HepG2 (cell line): Measurements from ENCODE around the gene MFSD8. TPM values are rescaled to one million over a fixed set of nuclear protein-coding genes. Genes with fewer than 3 reads are reported as not detected.
A peak's percentile ranks its signal among the peaks of the same experiment; 100 is the strongest.

Experiments
- CBX1 ChIP-seq: IDR thresholded peaks from one replicate; pipeline ENCODE4 v1.6.1; 2016; ENCODE audit warnings: antibody characterized with exemption, low read depth
- CTCF ChIP-seq: sonication (generic); formaldehyde crosslinking; IDR thresholded peaks from 2 replicates; pipeline ENCODE4 v1.5.0; 2020; ENCODE audit warnings: mild to moderate bottlenecking, missing genetic modification reagents, moderate library complexity
- ELF4 ChIP-seq: sonication (generic); formaldehyde crosslinking; IDR thresholded peaks from 2 replicates; pipeline ENCODE4 v1.5.0; 2020; ENCODE audit warnings: missing genetic modification reagents, mild to moderate bottlenecking, moderate library complexity, borderline replicate concordance
- ESRRA ChIP-seq: sonication (generic); formaldehyde crosslinking; IDR thresholded peaks from 2 replicates; pipeline ENCODE4 v1.5.1; 2020; ENCODE audit warnings: mild to moderate bottlenecking, low read depth, missing genetic modification reagents
- FLYWCH1 ChIP-seq: sonication (generic); formaldehyde crosslinking; IDR thresholded peaks from 2 replicates; pipeline ENCODE4 v1.8.1; 2023; ENCODE audit warnings: mild to moderate bottlenecking, missing genetic modification reagents
- NFE2L2 ChIP-seq: fragments of 150-350 bp; IDR thresholded peaks from 2 replicates; pipeline ENCODE4 v1.6.1; 2014; ENCODE audit warnings: low read length
- NR1H2 ChIP-seq: sonication (generic); formaldehyde crosslinking; IDR thresholded peaks from 2 replicates; pipeline ENCODE4 v1.8.1; 2022; ENCODE audit warnings: low read depth, missing genetic modification reagents, borderline replicate concordance
- PITX1 ChIP-seq: sonication (generic); formaldehyde crosslinking; IDR thresholded peaks from 2 replicates; pipeline ENCODE4 v1.5.1; 2020; ENCODE audit warnings: mild to moderate bottlenecking, missing genetic modification reagents
- ZBTB25 ChIP-seq: IDR thresholded peaks from 2 replicates; pipeline ENCODE4 v1.6.1; 2018; ENCODE audit warnings: missing genetic modification reagents
- ZEB1 ChIP-seq: IDR thresholded peaks from 2 replicates; pipeline ENCODE4 v1.6.1; 2012; ENCODE audit warnings: mild to moderate bottlenecking, low read depth, inconsistent platforms; ENCODE audit not compliant: insufficient replicate concordance
- ZNF367 ChIP-seq: sonication (generic); formaldehyde crosslinking; IDR thresholded peaks from 2 replicates; pipeline ENCODE4 v1.4.0; 2020; ENCODE audit warnings: missing genetic modification reagents, borderline replicate concordance
- ZNF546 ChIP-seq: sonication (generic); formaldehyde crosslinking; conservative IDR thresholded peaks from 2 replicates; pipeline ENCODE4 v1.8.1; 2023; ENCODE audit warnings: mild to moderate bottlenecking, missing genetic modification reagents
- ZNF564 ChIP-seq: sonication (generic); formaldehyde crosslinking; IDR thresholded peaks from 2 replicates; pipeline ENCODE4 v1.8.1; 2023; ENCODE audit warnings: mild to moderate bottlenecking, missing genetic modification reagents
- ZNF576 ChIP-seq: sonication (generic); formaldehyde crosslinking; IDR thresholded peaks from 2 replicates; pipeline ENCODE4 v1.4.0; 2020; ENCODE audit warnings: mild to moderate bottlenecking, missing genetic modification reagents
- ZNF660 ChIP-seq: sonication (generic); formaldehyde crosslinking; IDR thresholded peaks from 2 replicates; pipeline ENCODE4 v1.5.1; 2020; ENCODE audit warnings: mild to moderate bottlenecking, low read depth, missing genetic modification reagents, borderline replicate concordance
- polyA plus RNA-seq, 8 experiments: library from polyadenylated mRNA; depleted of rRNA in 3 of 8; stranded (reverse) in 7 of 8; unstranded in 1 of 8; fragments of >200 nt; fragmentation: Illumina TruSeq in 4 of 8; extraction: Trizol in 4 of 8; gene quantifications; 2 replicates each; pipeline versions ENCODE4 v1.2.1 to v1.2.3, GENCODE V29; 2011 to 2016; ENCODE audit warnings: low read depth in 4 of 8, missing spikeins in 1 of 8, mixed read lengths in 1 of 8; ENCODE audit not compliant: insufficient read depth in 1 of 8
- total RNA-seq, 5 experiments: library from RNA; depleted of rRNA; stranded (reverse); fragments of >200 nt; fragmentation: Illumina TruSeq; extraction: Trizol; gene quantifications; 2 replicates each; pipeline ENCODE4 v1.2.3, GENCODE V29; 2016; ENCODE audit warnings: low read depth in 1 of 5
- TF ChIP-seq, protein P1 (sequence below): sonication (generic); formaldehyde crosslinking; IDR thresholded peaks from 2 replicates; pipeline ENCODE4 v1.9.0; 2021; ENCODE audit warnings: mild to moderate bottlenecking, missing genetic modification reagents
- TF ChIP-seq, protein P2 (sequence below): sonication (generic); formaldehyde crosslinking; IDR thresholded peaks from 2 replicates; pipeline ENCODE4 v1.5.0; 2020; ENCODE audit warnings: missing genetic modification reagents
- TF ChIP-seq, protein P3 (sequence below): sonication (generic); formaldehyde crosslinking; IDR thresholded peaks from 2 replicates; pipeline ENCODE4 v1.9.0; 2022; ENCODE audit warnings: missing genetic modification reagents, mild to moderate bottlenecking, borderline replicate concordance

MFSD8 gene
- total and polyA plus RNA-seq, 2 of the 13 experiments (the other 11 are each of a cell fraction or from before 2014, with no cell fraction given) = 24.8 to 25.5 TPM

GRCh38 chr4:127965803-127966175, 816 bp upstream of the MFSD8 start (continued):
- TF ChIP-seq, protein P1, sequence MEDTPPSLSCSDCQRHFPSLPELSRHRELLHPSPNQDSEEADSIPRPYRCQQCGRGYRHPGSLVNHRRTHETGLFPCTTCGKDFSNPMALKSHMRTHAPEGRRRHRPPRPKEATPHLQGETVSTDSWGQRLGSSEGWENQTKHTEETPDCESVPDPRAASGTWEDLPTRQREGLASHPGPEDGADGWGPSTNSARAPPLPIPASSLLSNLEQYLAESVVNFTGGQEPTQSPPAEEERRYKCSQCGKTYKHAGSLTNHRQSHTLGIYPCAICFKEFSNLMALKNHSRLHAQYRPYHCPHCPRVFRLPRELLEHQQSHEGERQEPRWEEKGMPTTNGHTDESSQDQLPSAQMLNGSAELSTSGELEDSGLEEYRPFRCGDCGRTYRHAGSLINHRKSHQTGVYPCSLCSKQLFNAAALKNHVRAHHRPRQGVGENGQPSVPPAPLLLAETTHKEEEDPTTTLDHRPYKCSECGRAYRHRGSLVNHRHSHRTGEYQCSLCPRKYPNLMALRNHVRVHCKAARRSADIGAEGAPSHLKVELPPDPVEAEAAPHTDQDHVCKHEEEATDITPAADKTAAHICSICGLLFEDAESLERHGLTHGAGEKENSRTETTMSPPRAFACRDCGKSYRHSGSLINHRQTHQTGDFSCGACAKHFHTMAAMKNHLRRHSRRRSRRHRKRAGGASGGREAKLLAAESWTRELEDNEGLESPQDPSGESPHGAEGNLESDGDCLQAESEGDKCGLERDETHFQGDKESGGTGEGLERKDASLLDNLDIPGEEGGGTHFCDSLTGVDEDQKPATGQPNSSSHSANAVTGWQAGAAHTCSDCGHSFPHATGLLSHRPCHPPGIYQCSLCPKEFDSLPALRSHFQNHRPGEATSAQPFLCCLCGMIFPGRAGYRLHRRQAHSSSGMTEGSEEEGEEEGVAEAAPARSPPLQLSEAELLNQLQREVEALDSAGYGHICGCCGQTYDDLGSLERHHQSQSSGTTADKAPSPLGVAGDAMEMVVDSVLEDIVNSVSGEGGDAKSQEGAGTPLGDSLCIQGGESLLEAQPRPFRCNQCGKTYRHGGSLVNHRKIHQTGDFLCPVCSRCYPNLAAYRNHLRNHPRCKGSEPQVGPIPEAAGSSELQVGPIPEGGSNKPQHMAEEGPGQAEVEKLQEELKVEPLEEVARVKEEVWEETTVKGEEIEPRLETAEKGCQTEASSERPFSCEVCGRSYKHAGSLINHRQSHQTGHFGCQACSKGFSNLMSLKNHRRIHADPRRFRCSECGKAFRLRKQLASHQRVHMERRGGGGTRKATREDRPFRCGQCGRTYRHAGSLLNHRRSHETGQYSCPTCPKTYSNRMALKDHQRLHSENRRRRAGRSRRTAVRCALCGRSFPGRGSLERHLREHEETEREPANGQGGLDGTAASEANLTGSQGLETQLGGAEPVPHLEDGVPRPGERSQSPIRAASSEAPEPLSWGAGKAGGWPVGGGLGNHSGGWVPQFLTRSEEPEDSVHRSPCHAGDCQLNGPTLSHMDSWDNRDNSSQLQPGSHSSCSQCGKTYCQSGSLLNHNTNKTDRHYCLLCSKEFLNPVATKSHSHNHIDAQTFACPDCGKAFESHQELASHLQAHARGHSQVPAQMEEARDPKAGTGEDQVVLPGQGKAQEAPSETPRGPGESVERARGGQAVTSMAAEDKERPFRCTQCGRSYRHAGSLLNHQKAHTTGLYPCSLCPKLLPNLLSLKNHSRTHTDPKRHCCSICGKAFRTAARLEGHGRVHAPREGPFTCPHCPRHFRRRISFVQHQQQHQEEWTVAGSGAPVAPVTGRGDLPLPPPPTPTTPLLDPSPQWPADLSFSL (CRISPR knock-in tag) = 0 out of 2 replicates have a peak, but pooled peaks have one; percentile 13
- TF ChIP-seq, protein P2, sequence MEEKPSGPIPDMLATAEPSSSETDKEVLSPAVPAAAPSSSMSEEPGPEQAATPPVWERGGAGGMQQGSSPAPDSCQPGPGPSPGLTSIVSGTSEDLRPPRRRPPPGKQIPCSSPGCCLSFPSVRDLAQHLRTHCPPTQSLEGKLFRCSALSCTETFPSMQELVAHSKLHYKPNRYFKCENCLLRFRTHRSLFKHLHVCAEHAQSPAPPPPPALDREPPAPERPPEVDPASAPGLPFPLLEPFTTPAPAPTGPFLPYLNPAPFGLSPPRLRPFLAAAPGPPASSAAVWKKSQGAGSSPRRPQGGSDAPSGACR = 0 out of 2 replicates have a peak, but pooled peaks have one; percentile 5
- TF ChIP-seq ZNF546 (peak; percentile 5; the same call in 1 of the 2 replicates), FLYWCH1 (CRISPR knock-in tag) (no peak), NFE2L2 (no peak), ESRRA (CRISPR knock-in tag) (no peak), NR1H2 (CRISPR knock-in tag) (no peak), ZNF564 (CRISPR knock-in tag) (peak; percentile 53), PITX1 (CRISPR knock-in tag) (no peak), ZBTB25 (CRISPR knock-in tag) (no peak), ZEB1 (peak; percentile 81), ZNF576 (CRISPR knock-in tag) (no peak), ELF4 (CRISPR knock-in tag) (0 out of 2 replicates have a peak, but pooled peaks have one; percentile 63), ZNF660 (CRISPR knock-in tag) (no peak), CBX1 (no peak), CTCF (CRISPR knock-in tag) (0 out of 2 replicates have a peak, but pooled peaks have one; percentile 1), ZNF367 (CRISPR knock-in tag) (no peak)
- TF ChIP-seq, protein P3, sequence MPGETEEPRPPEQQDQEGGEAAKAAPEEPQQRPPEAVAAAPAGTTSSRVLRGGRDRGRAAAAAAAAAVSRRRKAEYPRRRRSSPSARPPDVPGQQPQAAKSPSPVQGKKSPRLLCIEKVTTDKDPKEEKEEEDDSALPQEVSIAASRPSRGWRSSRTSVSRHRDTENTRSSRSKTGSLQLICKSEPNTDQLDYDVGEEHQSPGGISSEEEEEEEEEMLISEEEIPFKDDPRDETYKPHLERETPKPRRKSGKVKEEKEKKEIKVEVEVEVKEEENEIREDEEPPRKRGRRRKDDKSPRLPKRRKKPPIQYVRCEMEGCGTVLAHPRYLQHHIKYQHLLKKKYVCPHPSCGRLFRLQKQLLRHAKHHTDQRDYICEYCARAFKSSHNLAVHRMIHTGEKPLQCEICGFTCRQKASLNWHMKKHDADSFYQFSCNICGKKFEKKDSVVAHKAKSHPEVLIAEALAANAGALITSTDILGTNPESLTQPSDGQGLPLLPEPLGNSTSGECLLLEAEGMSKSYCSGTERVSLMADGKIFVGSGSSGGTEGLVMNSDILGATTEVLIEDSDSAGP = no peak
